Kidney epithelial cell (primary cell): ENCODE results near the gene MS4A18. TPM values are rescaled to one million over a fixed set of nuclear protein-coding genes. Genes with fewer than 3 reads are reported as not detected.
"Not testable (repeated sequence)": the region's sequence is repeated elsewhere in the genome, so short reads cannot be mapped to it uniquely, and the experiment has no call there.

Source experiments
- DNase-seq: peaks from one replicate; pipeline ENCODE4 v3.0.0-alpha.2; 2010; ENCODE audit warnings: low read depth
- H3K27me3 ChIP-seq: 2 replicates; pipeline ENCODE4 v1.6.0; 2011; ENCODE audit warnings: low read length; ENCODE audit not compliant: control insufficient read depth, insufficient read depth
- H3K36me3 ChIP-seq: 2 replicates; pipeline ENCODE4 v1.5.1; 2011; ENCODE audit warnings: low read length; ENCODE audit not compliant: control insufficient read depth, insufficient read depth
- H3K4me3 ChIP-seq: 2 replicates; pipeline ENCODE4 v1.5.1; 2011; ENCODE audit warnings: low read depth, mild to moderate bottlenecking, control low read depth, low read length
- total RNA-seq: library from RNA; depleted of rRNA; stranded (reverse); fragments of >200 nt; gene quantifications from 2 replicates; pipeline ENCODE4 v1.2.3, GENCODE V29; 2015
- TF ChIP-seq, protein P1 (sequence below): IDR thresholded peaks from 2 replicates; pipeline ENCODE4 v1.5.1; 2011; ENCODE audit warnings: mild to moderate bottlenecking, moderate library complexity, low read length, control low read depth, inconsistent platforms; ENCODE audit not compliant: insufficient read depth, poor library complexity, severe bottlenecking

MS4A18 gene
- not detected in 2 replicates for total RNA-seq

DNA sequence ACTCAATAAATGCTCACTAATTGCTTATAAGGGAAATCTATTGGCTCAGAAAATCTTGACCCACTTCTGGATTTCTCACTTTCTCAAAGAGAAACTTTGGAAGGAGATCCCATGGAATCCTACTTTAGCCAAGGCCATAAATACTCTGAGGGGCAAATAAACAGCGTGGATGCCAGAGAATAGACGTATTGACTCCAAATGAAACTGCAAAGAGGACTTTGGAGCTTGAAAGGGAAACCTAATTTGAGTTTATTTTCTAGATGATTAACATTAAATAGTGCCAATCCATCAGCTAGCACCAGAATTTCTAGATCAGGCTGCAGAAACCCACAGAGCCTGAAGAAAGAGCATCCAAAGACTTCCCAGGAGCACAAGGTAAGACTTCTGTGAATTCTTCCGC, at the start of gene MS4A18:
TSS of gene MS4A18 (plus strand) at position 301 of the 400 bp plus-strand sequence.
- no peaks in the 10 kb centered on the region for H3K36me3 ChIP-seq
- TF ChIP-seq, protein P1, sequence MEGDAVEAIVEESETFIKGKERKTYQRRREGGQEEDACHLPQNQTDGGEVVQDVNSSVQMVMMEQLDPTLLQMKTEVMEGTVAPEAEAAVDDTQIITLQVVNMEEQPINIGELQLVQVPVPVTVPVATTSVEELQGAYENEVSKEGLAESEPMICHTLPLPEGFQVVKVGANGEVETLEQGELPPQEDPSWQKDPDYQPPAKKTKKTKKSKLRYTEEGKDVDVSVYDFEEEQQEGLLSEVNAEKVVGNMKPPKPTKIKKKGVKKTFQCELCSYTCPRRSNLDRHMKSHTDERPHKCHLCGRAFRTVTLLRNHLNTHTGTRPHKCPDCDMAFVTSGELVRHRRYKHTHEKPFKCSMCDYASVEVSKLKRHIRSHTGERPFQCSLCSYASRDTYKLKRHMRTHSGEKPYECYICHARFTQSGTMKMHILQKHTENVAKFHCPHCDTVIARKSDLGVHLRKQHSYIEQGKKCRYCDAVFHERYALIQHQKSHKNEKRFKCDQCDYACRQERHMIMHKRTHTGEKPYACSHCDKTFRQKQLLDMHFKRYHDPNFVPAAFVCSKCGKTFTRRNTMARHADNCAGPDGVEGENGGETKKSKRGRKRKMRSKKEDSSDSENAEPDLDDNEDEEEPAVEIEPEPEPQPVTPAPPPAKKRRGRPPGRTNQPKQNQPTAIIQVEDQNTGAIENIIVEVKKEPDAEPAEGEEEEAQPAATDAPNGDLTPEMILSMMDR, result no peak
- H3K27me3 ChIP-seq, result no peaks in the 10 kb centered on the region
- DNase-seq, result no peak
- no peak within 1 kb of the TSS for H3K4me3 ChIP-seq

DNA sequence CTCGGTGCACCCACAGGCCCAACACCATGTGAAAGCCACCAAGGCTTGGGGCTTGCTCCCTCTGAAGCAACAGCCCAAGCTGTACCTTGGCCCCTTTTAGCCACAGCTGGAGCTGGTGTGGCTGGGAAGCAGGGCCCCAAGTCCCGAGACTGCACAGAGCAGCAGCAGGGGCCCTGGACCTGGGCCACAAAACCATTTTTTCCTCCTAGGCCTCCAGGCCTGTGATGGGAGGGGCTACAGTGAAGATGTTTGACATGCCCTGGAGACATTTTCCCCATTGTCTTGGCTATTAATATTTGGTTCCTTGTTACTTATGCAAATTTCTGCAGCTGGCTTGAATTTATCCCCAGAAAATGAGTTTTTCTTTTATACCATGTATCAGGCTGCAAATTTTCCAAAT, 46.3 kb upstream of the MS4A18 start:
- not testable (repeated sequence) for DNase-seq, H3K36me3 ChIP-seq, H3K4me3 ChIP-seq, H3K27me3 ChIP-seq

DNA sequence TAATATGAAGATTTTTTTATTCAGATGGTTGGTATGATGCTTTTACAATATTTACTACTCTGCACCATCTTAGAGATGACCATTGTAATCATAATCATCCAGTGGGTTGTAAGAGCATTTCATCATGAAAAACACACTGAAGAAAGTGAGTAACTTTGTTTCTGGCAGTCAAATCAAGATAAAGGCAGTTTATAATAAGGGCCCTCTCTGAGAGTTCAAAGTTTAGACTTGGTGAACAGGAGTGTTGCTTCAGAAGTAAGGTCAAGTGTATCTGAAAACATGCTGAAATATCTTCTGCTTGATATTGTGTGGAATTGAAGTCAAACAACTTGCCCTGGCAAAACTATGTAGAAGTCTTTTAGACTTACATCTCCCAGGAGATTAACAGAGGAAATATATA, 44.6 kb upstream of the MS4A18 start:
- H3K27me3 ChIP-seq, result no peaks in the 10 kb centered on the region
- TF ChIP-seq, protein P1, result no peak
- H3K36me3 ChIP-seq, result no peaks in the 10 kb centered on the region
- H3K4me3 ChIP-seq, result no peak overlapping the region
- DNase-seq, result no peak

DNA sequence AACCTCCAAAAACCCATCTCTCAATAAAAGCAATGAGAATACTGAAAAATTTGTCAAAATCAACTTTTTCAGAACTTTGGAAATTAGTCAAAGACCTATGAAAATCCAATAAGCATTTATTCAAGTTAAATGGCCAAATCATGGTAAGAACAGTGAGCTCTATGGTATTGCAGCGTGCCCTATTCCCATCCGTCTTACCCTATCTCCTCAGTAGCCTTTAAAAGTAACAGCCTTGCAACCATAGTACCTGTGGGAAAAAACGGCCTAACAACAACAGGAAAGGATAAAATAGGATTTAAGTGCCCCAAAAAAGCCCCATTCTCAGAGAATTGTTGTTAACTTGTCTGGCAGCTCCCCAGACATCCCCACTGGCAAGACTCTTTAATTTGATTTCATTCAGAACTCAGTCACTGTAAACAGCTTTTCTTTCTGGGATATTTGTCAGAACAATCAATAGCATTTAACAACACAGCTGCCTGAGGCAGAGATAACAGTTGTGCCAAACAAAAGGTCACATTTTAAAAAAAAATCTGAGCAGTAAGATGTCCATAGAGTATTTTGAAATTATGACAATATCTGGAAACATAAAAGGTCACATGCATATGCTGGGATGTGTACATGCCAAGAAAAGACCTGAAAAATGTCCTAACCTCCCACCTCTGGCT, 43.9 kb upstream of the MS4A18 start:
- DNase-seq, result no peak
- H3K36me3 ChIP-seq, result no peaks in the 10 kb centered on the region
- TF ChIP-seq, protein P1, result no peak
- no peak overlapping the region for H3K4me3 ChIP-seq
- H3K27me3 ChIP-seq, result no peaks in the 10 kb centered on the region

DNA sequence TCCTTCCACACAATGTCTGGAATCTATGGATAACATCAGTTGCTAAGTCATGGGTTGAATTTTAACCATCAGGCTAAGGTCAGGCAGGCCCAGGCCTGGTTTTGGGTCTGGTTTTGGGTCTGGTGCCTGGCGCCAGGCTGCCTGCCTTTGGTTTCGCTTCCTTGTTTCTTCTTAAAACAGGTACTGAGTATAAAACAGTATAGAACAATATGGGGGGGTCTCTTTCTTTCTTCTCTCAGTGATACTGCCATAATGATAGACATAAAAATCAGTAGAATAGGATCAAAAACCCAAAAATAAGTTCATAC, 40.0 kb upstream of the MS4A18 start:
- not testable (repeated sequence) for DNase-seq, H3K36me3 ChIP-seq, H3K27me3 ChIP-seq, H3K4me3 ChIP-seq

DNA sequence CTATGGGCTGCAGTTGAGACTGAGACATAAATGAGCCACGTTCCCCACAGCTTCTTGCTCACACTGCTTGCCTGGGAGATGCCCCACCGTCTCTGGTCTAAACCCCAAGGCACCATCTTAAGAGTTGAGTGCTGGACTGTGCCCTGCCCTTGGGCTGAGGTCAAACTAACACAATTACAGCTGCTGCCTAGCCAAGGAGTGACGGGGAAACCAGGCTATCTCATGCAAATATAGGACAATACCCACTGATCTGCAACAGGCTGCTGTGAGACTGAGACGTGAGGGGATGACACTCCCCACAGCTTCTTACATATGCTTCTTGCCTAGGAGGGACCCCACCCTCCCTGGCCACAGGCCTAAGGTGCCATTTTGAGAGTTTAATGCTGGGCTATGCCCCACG, 32.9 kb upstream of the MS4A18 start:
- Histone ChIP-seq H3K4me3 (no peak overlapping the region), H3K36me3 (no peaks in the 10 kb centered on the region), H3K27me3 (no peaks in the 10 kb centered on the region)
- TF ChIP-seq, protein P1, result no peak
- no peak for DNase-seq

DNA sequence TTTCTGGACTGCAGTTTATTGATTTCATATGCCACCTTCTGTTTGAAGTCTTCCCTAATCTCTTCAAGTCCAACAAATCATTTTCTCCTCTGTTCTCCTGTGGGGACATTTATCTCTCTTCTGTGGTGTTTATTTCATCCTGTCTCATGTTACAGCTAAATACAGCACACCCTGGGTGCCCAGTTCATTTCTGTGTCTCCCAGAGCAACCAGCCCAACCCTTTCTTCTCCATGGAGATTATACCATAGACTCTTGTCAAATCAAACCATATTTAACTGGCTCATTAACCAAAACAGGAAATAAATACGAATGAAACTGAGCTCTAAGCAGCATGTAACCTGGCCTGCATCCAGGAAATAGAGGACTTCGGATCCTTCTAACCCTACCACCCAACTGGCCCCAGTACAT, 25.2 kb upstream of the MS4A18 start, which contains the start of gene MS4A8:
TSS of gene MS4A8 (plus strand) at position 329 of the 408 bp plus-strand sequence. CDS start 1,249 bp downstream, outside the sequence.
- Histone ChIP-seq H3K4me3 (no peak within 1 kb of the TSS), H3K36me3 (no peaks in the 10 kb centered on the region), H3K27me3 (no peaks in the 10 kb centered on the region)
- TF ChIP-seq, protein P1, result no peak
- DNase-seq, result no peak
